GM12878 (cell line): Measurements from ENCODE around the gene RANBP17. TPM values are rescaled to one million over a fixed set of nuclear protein-coding genes. Genes with fewer than 3 reads are reported as not detected.

Experiments
- ATAC-seq: fragments of 200-7000 bp; cut with Tn5 transposase; 3 replicates; pipeline ENCODE4 v1.9.1; 2020; ENCODE audit warnings: mild to moderate bottlenecking, moderate library complexity
- BruUV-seq: library from RNA; stranded (reverse); fragments of 400-500 nt; replicated peaks from 2 replicates; lab custom pipeline; 2021; lab: Mats Ljungman, UMichigan
- CTCF ChIA-PET: fragments of 300-600 bp; sonication (Branson Sonifier 250); formaldehyde crosslinking; extraction: SDS; loops from one replicate; lab custom pipeline; 2021; ENCODE audit warnings: inconsistent platforms; lab: Yijun Ruan, JAX
- POLR2A ChIA-PET: fragments of 350-600 bp; formaldehyde crosslinking; extraction: SDS; loops from one replicate; lab custom pipeline; 2021; ENCODE audit warnings: inconsistent platforms; lab: Charles Lee
- RAD21 ChIA-PET: fragments of 300-600 bp; sonication (Branson Sonifier 250); formaldehyde crosslinking; loops from one replicate; lab custom pipeline; 2023; ENCODE audit warnings: antibody characterized with exemption; ENCODE audit not compliant: unreplicated experiment; lab: Charles Lee
- SMC1A ChIA-PET: fragments of 300-600 bp; sonication (Branson Sonifier 250); formaldehyde crosslinking; loops from one replicate; lab custom pipeline; 2023; ENCODE audit not compliant: unreplicated experiment, uncharacterized antibody; lab: Charles Lee
- DNase-seq: peaks from one replicate; pipeline ENCODE4 v3.0.0-alpha.2; 2011; ENCODE audit warnings: low read depth, low spot score
- FAIRE-seq: peaks from 3 replicates; lab custom pipeline; 2011; peaks lifted over from hg19 to GRCh38; lab: Jason Lieb, UNC
- H2AFZ ChIP-seq: 2 replicates; pipeline ENCODE4 v1.6.0; 2011; ENCODE audit warnings: low read depth, low read length, control low read depth; ENCODE audit not compliant: control insufficient read depth
- H3K27ac ChIP-seq: 2 replicates; pipeline ENCODE4 v1.5.1; 2011; ENCODE audit warnings: control low read depth; ENCODE audit not compliant: control insufficient read depth, insufficient read depth
- H3K27me3 ChIP-seq, 2 experiments: replicated peaks in 1 of 2; 2 replicates each; pipeline versions ENCODE4 v1.6.0 to v1.6.1; 2011; ENCODE audit warnings: low read length in 1 of 2; ENCODE audit not compliant: control insufficient read depth in 2 of 2, insufficient read depth in 2 of 2
- H3K36me3 ChIP-seq, 2 experiments: 2 replicates each; pipeline ENCODE4 v1.5.1; 2011; ENCODE audit warnings: low read length in 1 of 2; ENCODE audit not compliant: control insufficient read depth in 2 of 2, insufficient read depth in 2 of 2
- H3K4me1 ChIP-seq: 2 replicates; pipeline ENCODE4 v1.6.1; 2011; ENCODE audit warnings: mild to moderate bottlenecking, low read length, moderate library complexity, mixed read lengths; ENCODE audit not compliant: control insufficient read depth, insufficient read depth
- H3K4me2 ChIP-seq: 2 replicates; pipeline ENCODE4 v1.6.0; 2011; ENCODE audit warnings: control low read depth; ENCODE audit not compliant: control insufficient read depth, insufficient read depth
- H3K4me3 ChIP-seq: fragments of 200-600 bp; sonication (generic); 2 replicates; pipeline ENCODE4 v1.5.1; 2016
- H3K79me2 ChIP-seq: 2 replicates; pipeline ENCODE4 v1.6.0; 2011; ENCODE audit warnings: low read length; ENCODE audit not compliant: control insufficient read depth, insufficient read depth
- H3K9ac ChIP-seq: 2 replicates; pipeline ENCODE4 v1.8.0; 2011; ENCODE audit warnings: low read length, control low read depth, mixed read lengths; ENCODE audit not compliant: control insufficient read depth, insufficient read depth
- H3K9me3 ChIP-seq: replicated peaks from 3 replicates; pipeline ENCODE4 v1.5.1; 2011; ENCODE audit warnings: mild to moderate bottlenecking, low read length; ENCODE audit not compliant: control insufficient read depth, insufficient read depth
- H4K20me1 ChIP-seq: 2 replicates; pipeline ENCODE4 v1.6.0; 2011; ENCODE audit not compliant: control insufficient read depth, insufficient read depth
- DPF2 ChIP-seq: fragments of 450-650 bp; IDR thresholded peaks from 2 replicates; pipeline ENCODE4 v1.6.1; 2017; ENCODE audit warnings: mild to moderate bottlenecking
- EGR1 ChIP-seq, 2 experiments: IDR thresholded peaks; 1 replicate in 1 of 2; 2 replicates in 1 of 2; pipeline ENCODE4 v1.6.1; 2011 to 2012; ENCODE audit warnings: low read depth in 2 of 2, low read length in 2 of 2, borderline replicate concordance in 1 of 2, mild to moderate bottlenecking in 1 of 2, moderate library complexity in 1 of 2
- KAT2A ChIP-seq: conservative IDR thresholded peaks from 2 replicates; pipeline ENCODE4 v1.6.1; 2011; ENCODE audit warnings: low read depth, low read length; ENCODE audit not compliant: control insufficient read depth
- KDM1A ChIP-seq: fragments of 200-600 bp; sonication (generic); IDR thresholded peaks from 2 replicates; pipeline ENCODE4 v1.6.1; 2016; ENCODE audit warnings: borderline replicate concordance
- NFYA ChIP-seq: IDR thresholded peaks from 2 replicates; pipeline ENCODE4 v1.6.1; 2011; ENCODE audit warnings: low read depth, mild to moderate bottlenecking, low read length, improper control_type of control experiment, borderline replicate concordance
- NKRF ChIP-seq: fragments of 450-650 bp; conservative IDR thresholded peaks from 2 replicates; pipeline ENCODE4 v1.6.1; 2017; ENCODE audit warnings: mild to moderate bottlenecking, moderate library complexity
- NR2C2 ChIP-seq: IDR thresholded peaks from 2 replicates; pipeline ENCODE4 v1.6.1; 2011; ENCODE audit warnings: borderline replicate concordance, low read depth; ENCODE audit not compliant: control insufficient read depth, insufficient read length
- NR2F1 ChIP-seq: fragments of 450-650 bp; conservative IDR thresholded peaks from 2 replicates; pipeline ENCODE4 v1.6.1; 2017; ENCODE audit warnings: mild to moderate bottlenecking
- RB1 ChIP-seq: fragments of 450-650 bp; formaldehyde crosslinking; IDR thresholded peaks from 2 replicates; pipeline ENCODE4 v1.6.1; 2017; ENCODE audit warnings: mild to moderate bottlenecking, borderline replicate concordance
- SIN3A ChIP-seq: IDR thresholded peaks from 2 replicates; pipeline ENCODE4 v1.6.1; 2012; ENCODE audit warnings: low read depth, low read length, improper control_type of control experiment
- SMARCA5 ChIP-seq: fragments of 450-650 bp; IDR thresholded peaks from 2 replicates; pipeline ENCODE4 v1.6.1; 2017; ENCODE audit warnings: mild to moderate bottlenecking
- STAT3 ChIP-seq: IDR thresholded peaks from 2 replicates; pipeline ENCODE4 v1.6.1; 2011; ENCODE audit warnings: low read depth, low read length, improper control_type of control experiment
- USF1 ChIP-seq: IDR thresholded peaks from 2 replicates; pipeline ENCODE4 v1.6.1; 2011; ENCODE audit warnings: borderline replicate concordance, low read depth, mild to moderate bottlenecking, moderate library complexity, mixed read lengths, low read length; ENCODE audit not compliant: insufficient read depth; ENCODE audit errors: extremely low read length
- YY1 ChIP-seq: IDR thresholded peaks from 2 replicates; pipeline ENCODE4 v1.6.1; 2011; ENCODE audit warnings: low read depth, mild to moderate bottlenecking, low read length
- ZBTB4 ChIP-seq: fragments of 450-650 bp; formaldehyde crosslinking; IDR thresholded peaks from 2 replicates; pipeline ENCODE4 v1.4.0; 2022; ENCODE audit warnings: mild to moderate bottlenecking, moderate library complexity
- WGBS: methylation state at CpG from one replicate; pipeline ENCODE4 v1.1.6; 2016; ENCODE audit warnings: low lambda C conversion rate; ENCODE audit not compliant: insufficient replicate concordance, insufficient coverage; ENCODE audit errors: missing lambda C conversion rate; 5-methylcytosine and 5-hydroxymethylcytosine counted together
- in situ Hi-C: fragments of 300-500 bp; cut with MboI; formaldehyde crosslinking; loops from 9 replicates; pipeline ENCODE4 v1.14.3; 2018; ENCODE audit warnings: mixed read lengths
- intact Hi-C: fragments of 100-400 bp; cut with micrococcal nuclease; formaldehyde crosslinking; loops from one replicate; pipeline ENCODE4 v1.14.2; 2022; ENCODE audit not compliant: unreplicated experiment
- polyA plus RNA-seq, 11 experiments: library from polyadenylated mRNA; depleted of rRNA in 4 of 11; unstranded in 6 of 11; stranded (reverse) in 5 of 11; fragments of >200 nt; fragmentation: Nextera tagmentation in 4 of 11; fragmentation: Illumina TruSeq in 1 of 11; extraction: Ambion mirVana in 4 of 11; extraction: Trizol in 1 of 11; gene quantifications; 1 replicate in 1 of 11; 2 replicates in 10 of 11; pipeline versions ENCODE4 v1.2.1 to v1.2.3, GENCODE V29; 2011 to 2016; ENCODE audit warnings: inconsistent platforms in 2 of 11, missing spikeins in 2 of 11, low read depth in 1 of 11
- total RNA-seq, 4 experiments: library from RNA; depleted of rRNA in 3 of 4; stranded (reverse); fragments of >200 nt in 3 of 4; fragmentation: Illumina TruSeq in 1 of 4; extraction: Trizol in 1 of 4; gene quantifications; 2 replicates each; pipeline versions ENCODE4 v1.2.1 to v1.2.3, GENCODE V29; 2013 to 2021
- TF ChIP-seq, protein P1 (sequence below): fragments of 450-650 bp; IDR thresholded peaks from 2 replicates; pipeline ENCODE4 v1.6.1; 2017; ENCODE audit warnings: mild to moderate bottlenecking

Gene RANBP17
- total and polyA plus RNA-seq, 10 of the 15 experiments (the other 5 are each of a cell fraction or from before 2014, with no cell fraction given) = 0.10 TPM; not detected in 9

GRCh38 chr5:171155621-171156020, 293.8 kb downstream of the RANBP17 start (continued):
- TF ChIP-seq NKRF (no peak), EGR1 (IDR thresholded peaks at IDR 0.05; ENCODE audit: borderline replicate concordance in 1 of 2, low read depth in 2 of 2, low read length in 2 of 2) (no peak), YY1 (no peak), NFYA (no peak), KAT2A (no peak)

- RAD21 ChIA-PET = no interaction called here
- no peak overlapping the region for H3K27ac ChIP-seq
- H3K79me2 ChIP-seq = no peaks in the 10 kb centered on the region
- CTCF ChIA-PET = no interaction called here
- DNase-seq = no peak
- no peaks in the 10 kb centered on the region for H3K27me3 ChIP-seq
- in situ Hi-C loops = no loop called here
- no TSS peak for BruUV-seq
- no peak overlapping the region for H3K4me2 ChIP-seq
- 48% methylated on average over 2 of the region's 2 CpGs for WGBS
- POLR2A ChIA-PET = no interaction called here
- H3K4me1 ChIP-seq = no peaks in the 10 kb centered on the region
- no peak overlapping the region for H3K9ac ChIP-seq
- H3K9me3 ChIP-seq = no peaks in the 10 kb centered on the region
- no peak overlapping the region for H3K4me3 ChIP-seq
- H4K20me1 ChIP-seq = no peaks in the 10 kb centered on the region
- no peak for FAIRE-seq
- SMC1A ChIA-PET = interaction anchor here (0.7 to 1.5 kb wide), 4 partner anchors 17 to 88 kb away, joined by 3 to 4 read pairs (median 4); no protein-coding TSS in a partner anchor
- no peak overlapping the region for H2AFZ ChIP-seq
- intact Hi-C loops = no loop called here
- no peak for ATAC-seq
- no peaks in the 10 kb centered on the region for H3K36me3 ChIP-seq
- TF ChIP-seq NR2F1 = no peak
- TF ChIP-seq DPF2 = no peak
- no peak for TF ChIP-seq STAT3
- TF ChIP-seq, protein P1, sequence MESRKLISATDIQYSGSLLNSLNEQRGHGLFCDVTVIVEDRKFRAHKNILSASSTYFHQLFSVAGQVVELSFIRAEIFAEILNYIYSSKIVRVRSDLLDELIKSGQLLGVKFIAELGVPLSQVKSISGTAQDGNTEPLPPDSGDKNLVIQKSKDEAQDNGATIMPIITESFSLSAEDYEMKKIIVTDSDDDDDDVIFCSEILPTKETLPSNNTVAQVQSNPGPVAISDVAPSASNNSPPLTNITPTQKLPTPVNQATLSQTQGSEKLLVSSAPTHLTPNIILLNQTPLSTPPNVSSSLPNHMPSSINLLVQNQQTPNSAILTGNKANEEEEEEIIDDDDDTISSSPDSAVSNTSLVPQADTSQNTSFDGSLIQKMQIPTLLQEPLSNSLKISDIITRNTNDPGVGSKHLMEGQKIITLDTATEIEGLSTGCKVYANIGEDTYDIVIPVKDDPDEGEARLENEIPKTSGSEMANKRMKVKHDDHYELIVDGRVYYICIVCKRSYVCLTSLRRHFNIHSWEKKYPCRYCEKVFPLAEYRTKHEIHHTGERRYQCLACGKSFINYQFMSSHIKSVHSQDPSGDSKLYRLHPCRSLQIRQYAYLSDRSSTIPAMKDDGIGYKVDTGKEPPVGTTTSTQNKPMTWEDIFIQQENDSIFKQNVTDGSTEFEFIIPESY = no peak
- no peak for TF ChIP-seq SMARCA5
- no peak for TF ChIP-seq USF1
- TF ChIP-seq KDM1A = no peak
- TF ChIP-seq ZBTB4 (CRISPR knock-in tag) = no peak
- TF ChIP-seq RB1 = no peak
- TF ChIP-seq NR2C2 = no peak
- no peak for TF ChIP-seq SIN3A
Measured at GRCh38 chr5:171157276-171157675, 295.5 kb downstream of the RANBP17 start.
